H7 (cell line): ENCODE results near the gene CPA4. TPM values are rescaled to one million over a fixed set of nuclear protein-coding genes. Genes with fewer than 3 reads are reported as not detected.

Source experiments
- DNase-seq: peaks from one replicate; pipeline ENCODE4 v3.0.0; 2012
- H3K27me3 ChIP-seq: 2 replicates; pipeline ENCODE4 v1.6.0; 2011; ENCODE audit warnings: mild to moderate bottlenecking, low read length; ENCODE audit not compliant: control insufficient read depth, insufficient read depth
- H3K36me3 ChIP-seq: replicated peaks from 2 replicates; pipeline ENCODE4 v1.5.1; 2011; ENCODE audit warnings: low read length; ENCODE audit not compliant: control insufficient read depth, insufficient read depth
- H3K4me3 ChIP-seq: 2 replicates; pipeline ENCODE4 v1.5.1; 2011; ENCODE audit warnings: low read depth, mild to moderate bottlenecking, control low read depth, low read length, moderate library complexity; ENCODE audit not compliant: insufficient read depth
- total RNA-seq: library from RNA; depleted of rRNA; stranded (reverse); fragments of >200 nt; shearing (Covaris generic); gene quantifications from 2 replicates; pipeline ENCODE4 v1.2.3, GENCODE V29; 2014

Gene CPA4
- total RNA-seq, 1 experiment from 2014 or later, result not detected

GRCh38 chr7:130337410-130337971 is 44.5 kb downstream of the CPA4 start:
- no peaks in the 10 kb centered on the region for H3K36me3 ChIP-seq
- H3K27me3 ChIP-seq, result no peaks in the 10 kb centered on the region
- H3K4me3 ChIP-seq, result no peak overlapping the region
- no peak for DNase-seq

- H3K36me3 ChIP-seq, result no peaks in the 10 kb centered on the region
- peak; percentile 58 for DNase-seq
- no peaks in the 10 kb centered on the region for H3K27me3 ChIP-seq
- H3K4me3 ChIP-seq, result no peak overlapping the region
These were observed 45.3 kb downstream of the CPA4 start for GRCh38 chr7:130338233-130338632.

GRCh38 chr7:130341882-130342281 is 48.9 kb downstream of the CPA4 start:
- H3K27me3 ChIP-seq, result no peaks in the 10 kb centered on the region
- no peak for DNase-seq
- no peak overlapping the region for H3K4me3 ChIP-seq
- H3K36me3 ChIP-seq, result no peaks in the 10 kb centered on the region

GRCh38 chr7:130342701-130343380 is 49.9 kb downstream of the CPA4 start:
- no peak for DNase-seq
- H3K36me3 ChIP-seq, result no peaks in the 10 kb centered on the region
- no peaks in the 10 kb centered on the region for H3K27me3 ChIP-seq
- H3K4me3 ChIP-seq, result no peak overlapping the region

GRCh38 chr7:130344271-130344866 is 51.4 kb downstream of the CPA4 start, which contains the start of gene CPA5:
CPA5 (plus strand) TSS chr7:130344816; CDS start chr7:130346486, 1,670 bp downstream.
- no peak for DNase-seq
- Histone ChIP-seq H3K36me3 (no peaks in the 10 kb centered on the region), H3K27me3 (no peaks in the 10 kb centered on the region), H3K4me3 (no peak within 1 kb of the TSS)

- no peak overlapping the region for H3K4me3 ChIP-seq
- no peaks in the 10 kb centered on the region for H3K27me3 ChIP-seq
- DNase-seq, result no peak
- H3K36me3 ChIP-seq, result no peaks in the 10 kb centered on the region
These were observed 52.2 kb downstream of the CPA4 start for GRCh38 chr7:130345136-130345535.

- Histone ChIP-seq H3K4me3 (no peak overlapping the region), H3K27me3 (no peaks in the 10 kb centered on the region)
These were observed 52.8 kb downstream of the CPA4 start for GRCh38 chr7:130345725-130346124.

GRCh38 chr7:130346177-130346905 is 53.4 kb downstream of the CPA4 start:
- Histone ChIP-seq H3K36me3 (no peaks in the 10 kb centered on the region), H3K27me3 (no peaks in the 10 kb centered on the region), H3K4me3 (no peak overlapping the region)
- no peak for DNase-seq

More at GRCh38 chr7:130345725-130346124, 52.8 kb downstream of the CPA4 start:
- no peak for DNase-seq
- H3K36me3 ChIP-seq, result no peaks in the 10 kb centered on the region

GRCh38 chr7:130346941-130347340 is 54.0 kb downstream of the CPA4 start:
- Histone ChIP-seq H3K27me3 (no peaks in the 10 kb centered on the region), H3K36me3 (no peaks in the 10 kb centered on the region), H3K4me3 (no peak overlapping the region)
- DNase-seq, result no peak

- no peak for DNase-seq
- Histone ChIP-seq H3K27me3 (no peaks in the 10 kb centered on the region), H3K4me3 (no peak overlapping the region), H3K36me3 (no peaks in the 10 kb centered on the region)
These were observed 57.2 kb downstream of the CPA4 start for GRCh38 chr7:130349911-130350782.

- no peak for DNase-seq
- Histone ChIP-seq H3K27me3 (no peaks in the 10 kb centered on the region), H3K36me3 (no peaks in the 10 kb centered on the region)
These were observed 58.2 kb downstream of the CPA4 start for GRCh38 chr7:130350945-130351790.

GRCh38 chr7:130351791-130352090 is 58.8 kb downstream of the CPA4 start:
- Histone ChIP-seq H3K36me3 (no peaks in the 10 kb centered on the region), H3K4me3 (no peak overlapping the region), H3K27me3 (no peaks in the 10 kb centered on the region)
- DNase-seq, result no peak

More at GRCh38 chr7:130350945-130351790, 58.2 kb downstream of the CPA4 start:
- no peak overlapping the region for H3K4me3 ChIP-seq

- Histone ChIP-seq H3K36me3 (no peaks in the 10 kb centered on the region), H3K4me3 (no peak overlapping the region), H3K27me3 (no peaks in the 10 kb centered on the region)
- DNase-seq, result no peak
These were observed 59.5 kb downstream of the CPA4 start for GRCh38 chr7:130352194-130353074.
